Fibroblast of the aortic adventitia (primary cell): ENCODE results near the gene TSPAN11. TPM values are rescaled to one million over a fixed set of nuclear protein-coding genes. Genes with fewer than 3 reads are reported as not detected.

ENCODE experiments used
- DNase-seq: peaks from one replicate; pipeline ENCODE4 v3.0.0-alpha.2; 2010; ENCODE audit warnings: low read depth
- H3K4me3 ChIP-seq: 2 replicates; pipeline ENCODE4 v1.5.1; 2011; ENCODE audit warnings: low read depth, mild to moderate bottlenecking, control low read depth, low read length, moderate library complexity
- total RNA-seq: library from RNA; depleted of rRNA; stranded (reverse); fragments of >200 nt; gene quantifications from 2 replicates; pipeline ENCODE4 v1.2.3, GENCODE V29; 2012; ENCODE audit warnings: low replicate concordance
- TF ChIP-seq, protein P1 (sequence below): IDR thresholded peaks from 2 replicates; pipeline ENCODE4 v1.5.1; 2011; ENCODE audit warnings: mild to moderate bottlenecking, low read length, control low read depth, inconsistent platforms; ENCODE audit not compliant: insufficient read depth

The TSPAN11 gene
- total RNA-seq, 1 donor: 0.36 TPM

GRCh38 chr12:31001581-31002360 is 75.2 kb downstream of the TSPAN11 start:
- DNase-seq: no peak
- no peak overlapping the region for H3K4me3 ChIP-seq
- TF ChIP-seq, protein P1, sequence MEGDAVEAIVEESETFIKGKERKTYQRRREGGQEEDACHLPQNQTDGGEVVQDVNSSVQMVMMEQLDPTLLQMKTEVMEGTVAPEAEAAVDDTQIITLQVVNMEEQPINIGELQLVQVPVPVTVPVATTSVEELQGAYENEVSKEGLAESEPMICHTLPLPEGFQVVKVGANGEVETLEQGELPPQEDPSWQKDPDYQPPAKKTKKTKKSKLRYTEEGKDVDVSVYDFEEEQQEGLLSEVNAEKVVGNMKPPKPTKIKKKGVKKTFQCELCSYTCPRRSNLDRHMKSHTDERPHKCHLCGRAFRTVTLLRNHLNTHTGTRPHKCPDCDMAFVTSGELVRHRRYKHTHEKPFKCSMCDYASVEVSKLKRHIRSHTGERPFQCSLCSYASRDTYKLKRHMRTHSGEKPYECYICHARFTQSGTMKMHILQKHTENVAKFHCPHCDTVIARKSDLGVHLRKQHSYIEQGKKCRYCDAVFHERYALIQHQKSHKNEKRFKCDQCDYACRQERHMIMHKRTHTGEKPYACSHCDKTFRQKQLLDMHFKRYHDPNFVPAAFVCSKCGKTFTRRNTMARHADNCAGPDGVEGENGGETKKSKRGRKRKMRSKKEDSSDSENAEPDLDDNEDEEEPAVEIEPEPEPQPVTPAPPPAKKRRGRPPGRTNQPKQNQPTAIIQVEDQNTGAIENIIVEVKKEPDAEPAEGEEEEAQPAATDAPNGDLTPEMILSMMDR: no peak

DNA sequence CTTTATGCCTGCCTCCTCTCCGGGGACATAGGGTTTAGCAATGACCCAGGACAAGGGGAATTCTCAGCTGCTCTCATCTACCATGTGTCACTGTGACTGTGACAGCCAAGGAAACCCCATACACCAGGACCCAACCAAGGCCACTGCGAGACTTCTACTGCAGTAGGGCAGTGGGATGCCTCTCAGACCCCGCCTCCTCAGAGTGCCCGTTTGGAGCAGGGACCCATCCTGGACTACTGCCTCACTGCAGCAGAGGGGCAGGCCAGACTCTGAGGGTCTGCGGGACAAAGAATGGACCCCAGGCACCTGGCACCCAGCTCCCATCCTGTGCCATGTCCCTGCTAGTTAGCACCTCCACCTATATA is 75.8 kb downstream of the TSPAN11 start:
- no peak for DNase-seq
- no peak overlapping the region for H3K4me3 ChIP-seq
- TF ChIP-seq, protein P1: no peak

DNA sequence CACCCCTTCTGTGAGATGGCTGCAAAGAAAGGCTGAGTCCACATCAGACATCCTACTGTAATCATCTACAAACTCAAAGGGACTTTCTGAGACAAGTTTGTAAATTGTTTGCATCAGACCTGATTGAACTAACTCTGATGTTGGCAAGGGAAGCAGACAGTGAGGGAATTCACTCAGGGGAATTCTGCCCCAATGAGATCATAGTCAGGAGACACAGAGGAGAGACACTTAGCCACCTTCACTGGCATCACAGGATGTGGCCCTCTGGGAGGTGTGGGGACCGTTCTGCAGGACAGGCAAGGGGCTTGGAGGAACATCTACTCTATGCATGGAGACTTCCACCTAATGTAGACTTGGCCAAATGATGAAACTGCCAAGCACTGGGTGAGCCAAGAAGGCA is 76.5 kb downstream of the TSPAN11 start:
- TF ChIP-seq, protein P1: no peak

GRCh38 chr12:31003861-31004640 is 77.5 kb downstream of the TSPAN11 start:
- no peak overlapping the region for H3K4me3 ChIP-seq
- TF ChIP-seq, protein P1: no peak
- no peak for DNase-seq

More for the DNA sequence above, 76.5 kb downstream of the TSPAN11 start:
- DNase-seq: no peak
- no peak overlapping the region for H3K4me3 ChIP-seq

DNA sequence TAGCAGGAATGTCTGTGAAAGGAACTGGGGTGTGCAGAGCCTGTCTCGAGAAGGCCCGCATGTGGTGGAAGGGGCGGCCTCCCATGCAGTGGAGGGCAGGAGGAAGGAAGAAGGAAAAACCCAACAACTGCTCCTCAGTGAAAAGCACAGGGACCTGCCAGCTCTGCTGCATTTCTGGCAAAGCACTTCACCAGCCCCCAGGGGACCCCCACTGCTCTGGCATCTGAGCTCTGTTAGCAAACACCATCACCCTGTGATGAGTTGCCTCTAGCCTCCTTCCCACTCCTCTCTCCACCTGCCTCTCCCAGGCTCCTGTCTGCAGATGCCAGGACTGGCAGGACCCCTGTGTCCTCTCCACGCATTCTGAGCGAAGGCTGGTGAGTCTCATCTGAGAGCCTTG is 78.1 kb downstream of the TSPAN11 start:
- DNase-seq: no peak
- TF ChIP-seq, protein P1: no peak
- no peak overlapping the region for H3K4me3 ChIP-seq

DNA sequence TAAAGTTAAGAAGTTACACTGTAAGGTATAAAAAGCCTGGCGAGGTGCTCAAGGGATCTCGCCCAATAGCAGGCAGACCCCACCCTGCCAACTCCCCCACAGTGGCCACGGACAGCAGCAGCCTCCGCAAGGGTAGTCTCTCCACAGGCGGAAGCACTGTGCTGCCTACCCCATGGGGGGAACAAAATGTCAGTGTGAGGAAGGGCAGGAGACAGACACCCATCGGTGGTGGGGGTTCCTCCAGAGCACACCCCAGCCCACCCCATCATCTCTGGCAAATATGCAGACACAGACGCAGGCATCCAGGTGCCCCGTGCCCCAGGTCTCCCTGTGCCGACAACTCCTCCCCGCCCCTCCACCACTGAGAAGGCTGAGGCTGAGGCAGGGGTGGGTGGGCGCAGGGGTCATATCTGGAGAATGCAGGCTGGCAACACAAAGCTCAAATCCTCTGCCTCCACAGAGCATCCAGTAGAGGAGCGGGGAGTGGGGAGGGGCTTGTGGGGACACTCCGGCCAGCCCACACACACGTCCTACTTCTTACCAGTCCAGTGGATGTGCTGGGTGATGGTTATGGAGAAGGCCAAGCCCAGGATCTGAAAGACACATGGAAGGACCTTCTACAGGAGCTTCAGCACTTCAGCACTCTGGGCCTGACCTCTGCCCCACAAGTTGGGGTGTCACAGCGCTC is 78.9 kb downstream of the TSPAN11 start:
- TF ChIP-seq, protein P1: no peak
- no peak overlapping the region for H3K4me3 ChIP-seq
- DNase-seq: no peak
